ENCODE results near the gene UGT1A3.
A peak's percentile ranks its signal among the peaks of the same experiment; 100 is the strongest.

Gene UGT1A3

GRCh38 chr2:233761040-233761769 lies 32.4 kb downstream of the UGT1A3 start:
- DNase-seq: no peak

GRCh38 chr2:233764264-233764663 lies 35.4 kb downstream of the UGT1A3 start:
- no peak for DNase-seq

DNA sequence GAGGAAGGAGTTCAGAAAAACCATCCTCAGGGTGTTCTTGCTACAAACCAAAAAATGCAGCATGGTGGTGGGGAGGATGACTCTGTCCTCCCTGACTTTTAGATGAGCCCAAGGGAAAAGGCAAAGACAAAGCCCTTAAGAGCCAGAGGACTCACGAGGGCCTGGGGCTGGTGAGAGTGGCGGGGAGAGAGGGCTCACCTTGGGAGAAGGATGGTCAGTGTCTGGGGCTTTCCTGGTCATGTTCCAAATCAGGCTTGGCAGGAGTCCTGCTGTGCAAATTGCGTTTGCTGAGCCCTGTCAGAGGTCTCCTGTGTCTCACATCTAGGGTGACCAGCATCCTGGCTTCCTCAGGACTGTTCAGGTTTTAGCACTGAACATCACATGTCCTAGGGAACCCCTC lies 35.9 kb downstream of the UGT1A3 start:
- DNase-seq: no peak

- DNase-seq: no peak
Measured at GRCh38 chr2:233766416-233766815, 37.6 kb downstream of the UGT1A3 start.

- no peak for DNase-seq
Measured at GRCh38 chr2:233768076-233768475, 39.2 kb downstream of the UGT1A3 start.

DNA sequence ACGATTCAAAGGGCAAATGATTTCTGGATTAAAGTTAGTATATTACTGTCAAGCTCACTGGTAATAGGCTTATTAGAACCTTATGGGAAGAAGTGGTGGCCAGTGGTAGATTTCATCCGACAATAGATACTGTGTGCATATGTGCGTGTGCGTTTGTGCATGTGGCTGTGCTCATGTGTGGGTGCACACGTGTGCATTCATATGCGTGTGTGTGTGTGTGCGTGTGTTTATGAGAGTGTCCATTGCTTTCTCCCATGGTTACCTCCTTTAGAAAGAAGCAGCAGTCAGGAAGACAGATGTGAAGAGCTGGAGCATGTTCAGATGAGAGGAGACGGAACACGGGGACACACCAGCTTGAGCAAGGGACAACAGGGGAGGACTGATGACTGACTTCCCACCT lies 40.4 kb downstream of the UGT1A3 start:
- DNase-seq: no peak

DNA sequence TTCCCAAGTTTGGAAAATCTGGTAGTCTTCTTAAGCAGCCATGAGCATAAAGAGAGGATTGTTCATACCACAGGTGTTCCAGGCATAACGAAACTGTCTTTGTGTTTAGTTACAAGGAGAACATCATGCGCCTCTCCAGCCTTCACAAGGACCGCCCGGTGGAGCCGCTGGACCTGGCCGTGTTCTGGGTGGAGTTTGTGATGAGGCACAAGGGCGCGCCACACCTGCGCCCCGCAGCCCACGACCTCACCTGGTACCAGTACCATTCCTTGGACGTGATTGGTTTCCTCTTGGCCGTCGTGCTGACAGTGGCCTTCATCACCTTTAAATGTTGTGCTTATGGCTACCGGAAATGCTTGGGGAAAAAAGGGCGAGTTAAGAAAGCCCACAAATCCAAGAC lies 43.3 kb downstream of the UGT1A3 start:
- DNase-seq: no peak

- no peak for DNase-seq
Measured at GRCh38 chr2:233772583-233772982, 43.7 kb downstream of the UGT1A3 start.

GRCh38 chr2:233773854-233774253 lies 45.0 kb downstream of the UGT1A3 start:
- DNase-seq: no peak

DNA sequence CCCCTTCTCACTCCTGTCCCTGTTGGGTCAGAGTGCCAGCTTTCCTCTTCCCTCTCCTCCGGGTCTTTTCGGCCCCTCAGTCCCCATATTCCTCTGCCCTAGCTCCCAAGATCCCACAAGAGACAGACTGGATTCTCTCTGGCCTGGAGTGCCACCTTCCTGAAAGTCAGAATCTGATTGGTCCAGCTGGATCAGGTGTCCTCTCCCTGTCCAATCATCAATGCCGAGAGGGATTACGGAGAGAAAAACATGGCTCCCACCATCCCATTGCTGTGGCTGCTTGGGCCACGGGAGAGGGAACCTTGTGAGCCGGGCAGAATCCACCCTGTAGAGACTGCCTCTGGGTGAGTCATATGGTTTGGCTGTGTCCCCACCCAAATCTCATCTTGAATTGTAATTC lies 46.6 kb downstream of the UGT1A3 start:
- DNase-seq: no peak

GRCh38 chr2:233778030-233778429 lies 49.2 kb downstream of the UGT1A3 start, which contains the start of gene MROH2A:
Gene MROH2A, plus strand, starts transcription at chr2:233778330. Its CDS starts 1,029 bp downstream, at chr2:233779359.
- no peak for DNase-seq

DNA sequence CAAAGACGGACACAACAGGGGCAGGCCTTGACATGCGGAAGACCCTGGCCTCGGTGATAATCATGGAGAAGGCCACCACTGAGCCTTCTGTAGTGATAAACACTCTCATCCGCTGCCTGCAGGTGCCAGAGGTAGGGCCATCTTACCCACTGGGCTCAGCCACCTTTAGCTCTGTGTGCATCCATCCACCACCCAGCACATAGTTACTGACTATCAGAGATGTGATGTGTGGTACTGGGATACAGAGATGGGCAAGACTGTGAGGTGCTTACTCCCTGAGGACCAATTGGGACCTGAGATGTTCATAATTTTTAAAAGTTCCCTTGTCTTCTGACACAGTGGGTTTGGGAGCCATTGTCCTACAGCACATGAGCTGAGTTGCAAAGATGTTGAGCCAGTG lies 50.9 kb downstream of the UGT1A3 start:
- no peak for DNase-seq

- no peak for DNase-seq
Measured at GRCh38 chr2:233780771-233781170, 51.9 kb downstream of the UGT1A3 start.

DNA sequence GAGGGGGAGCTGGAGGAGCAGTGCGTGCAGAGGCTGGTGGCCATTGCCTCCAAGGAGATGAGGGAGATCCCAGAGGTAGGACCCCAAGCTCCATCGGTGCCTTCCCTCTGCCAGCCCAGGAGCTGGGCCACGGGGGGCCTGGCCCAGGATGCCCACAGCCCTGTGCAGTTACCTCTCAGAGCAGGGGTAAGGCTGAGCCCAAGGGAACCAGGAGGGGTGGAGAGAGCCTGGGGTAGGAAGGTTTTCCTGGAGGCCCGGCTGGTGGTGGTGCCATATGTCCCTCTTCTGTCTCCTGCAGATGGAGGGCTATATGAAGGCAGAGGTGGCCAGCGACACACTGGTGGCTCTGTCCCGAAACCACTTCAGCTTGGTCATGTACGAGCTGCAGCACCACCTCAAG lies 60.7 kb downstream of the UGT1A3 start:
- DNase-seq: no peak

DNA sequence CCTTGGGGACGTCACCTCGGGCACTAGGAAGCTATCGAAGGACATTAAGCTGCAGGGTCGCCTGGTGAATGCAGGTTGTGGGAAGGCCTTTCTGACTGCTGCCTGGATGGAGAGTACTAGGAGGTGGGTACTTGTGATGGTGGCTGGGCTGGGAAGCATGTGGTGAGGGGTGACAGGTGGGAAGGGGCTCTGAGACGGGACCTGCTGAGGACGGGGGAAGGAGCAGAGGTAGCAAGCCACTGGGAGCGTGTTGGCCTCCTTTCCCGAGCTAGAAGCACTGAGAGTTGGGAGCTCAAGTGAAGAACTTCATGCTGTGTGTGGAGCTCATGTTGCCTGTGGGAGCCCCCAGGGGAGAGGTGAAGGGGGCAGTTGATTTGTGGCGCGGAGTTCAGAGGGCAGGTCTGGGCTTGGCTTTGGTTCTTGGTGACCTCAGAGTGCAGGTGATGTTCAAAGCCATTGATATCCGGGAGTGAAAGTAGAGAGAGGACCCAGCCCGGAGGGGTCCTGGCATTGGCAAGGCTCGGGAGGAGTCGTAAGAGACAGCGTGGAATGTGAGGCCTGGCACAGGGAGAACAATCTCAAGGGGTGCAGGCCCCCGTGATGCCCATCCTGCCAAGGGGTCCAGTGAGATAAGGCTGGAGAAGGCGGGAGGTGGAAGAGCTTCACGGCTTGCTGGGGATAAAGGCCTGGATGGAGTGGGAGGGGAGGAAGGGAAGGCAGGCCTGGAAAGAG lies 62.5 kb downstream of the UGT1A3 start:
- DNase-seq: no peak

GRCh38 chr2:233791883-233792329 lies 63.1 kb downstream of the UGT1A3 start:
- DNase-seq: peak; percentile 54

DNA sequence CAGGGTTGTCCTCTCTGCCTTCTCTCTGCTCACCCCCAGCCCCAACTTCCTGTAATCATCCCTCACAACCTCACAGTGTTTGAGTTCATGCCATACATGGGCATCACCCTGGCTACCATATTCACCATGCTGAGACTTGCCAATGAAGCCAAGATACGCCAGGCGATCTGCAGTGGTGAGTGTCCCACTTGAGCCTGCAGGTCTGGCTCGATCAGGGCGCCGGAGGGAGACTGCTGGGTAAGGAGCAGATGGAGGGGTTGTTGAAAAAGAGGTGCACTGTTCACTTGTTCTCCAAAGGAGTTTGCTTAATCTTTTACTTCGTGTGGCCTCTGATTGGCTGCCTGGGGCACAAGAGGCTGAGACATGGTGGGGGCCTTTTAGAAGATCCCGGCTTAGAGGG lies 63.9 kb downstream of the UGT1A3 start:
- DNase-seq: no peak

- peak; percentile 49 for DNase-seq
Measured at GRCh38 chr2:233793465-233794127, 64.8 kb downstream of the UGT1A3 start.

GRCh38 chr2:233794128-233794658 lies 65.4 kb downstream of the UGT1A3 start:
- peak; percentile 57 for DNase-seq

- DNase-seq: no peak
Measured at GRCh38 chr2:233795735-233796171, 66.9 kb downstream of the UGT1A3 start.

GRCh38 chr2:233796254-233796653 lies 67.4 kb downstream of the UGT1A3 start:
- DNase-seq: no peak

GRCh38 chr2:233798335-233799086 lies 69.7 kb downstream of the UGT1A3 start:
- no peak for DNase-seq

All from activated effector memory CD4-positive, alpha-beta T cell treated with anti-CD3 and anti-CD28 coated beads, Interleukin-2, amount 50 U/mL, for 16 hours (primary cell).